Esophagus muscularis mucosa (tissue), 4 donors: ENCODE data around the gene MTMR2. TPM values are rescaled to one million over a fixed set of nuclear protein-coding genes. Genes with fewer than 3 reads are reported as not detected.

Source experiments
- DNase-seq: peaks from one replicate; pipeline ENCODE4 v3.0.0-alpha.2; 2017; ENCODE audit errors: extremely low spot score
- H3K27ac ChIP-seq, 4 donors: fragments of 200-600 bp; sonication (generic); replicated peaks in 1 of 4; 1 replicate in 3 of 4; 2 replicates in 1 of 4; pipeline ENCODE4 v1.5.1; 2016 to 2019; ENCODE audit warnings: mild to moderate bottlenecking in 1 of 4
- H3K27me3 ChIP-seq, 4 donors: fragments of 200-600 bp; sonication (generic); one replicate each; pipeline versions ENCODE4 v1.5.1 to v1.6.0; 2016 to 2019
- H3K36me3 ChIP-seq, 4 donors: fragments of 200-600 bp; sonication (generic); one replicate each; pipeline ENCODE4 v1.5.1; 2016 to 2019
- H3K4me1 ChIP-seq, 4 donors: fragments of 200-600 bp; sonication (generic); one replicate each; pipeline ENCODE4 v1.5.1; 2016 to 2019
- H3K4me3 ChIP-seq, 4 donors: fragments of 200-600 bp; sonication (generic); 1 replicate in 2 of 4; 2 replicates in 2 of 4; pipeline ENCODE4 v1.5.1; 2016 to 2019; ENCODE audit warnings: mild to moderate bottlenecking in 4 of 4, moderate library complexity in 1 of 4
- H3K9me3 ChIP-seq, 4 donors: fragments of 200-600 bp; sonication (generic); 1 replicate in 3 of 4; 2 replicates in 1 of 4; pipeline ENCODE4 v1.5.1; 2016 to 2019
- CTCF ChIP-seq, 3 experiments: fragments of 200-600 bp in 2 of 3; fragments of 450-650 bp in 1 of 3; sonication (generic) in 2 of 3; IDR thresholded peaks; one replicate each; pipeline ENCODE4 v1.5.1; 2017 to 2019; ENCODE audit warnings: antibody characterized with exemption in 3 of 3, mild to moderate bottlenecking in 2 of 3, moderate library complexity in 1 of 3
- EP300 ChIP-seq: sonication (generic); formaldehyde crosslinking; IDR thresholded peaks from one replicate; pipeline ENCODE4 v1.6.1; 2017; ENCODE audit warnings: antibody characterized with exemption
- POLR2A ChIP-seq: fragments of 450-650 bp; IDR thresholded peaks from one replicate; pipeline ENCODE4 v1.6.1; 2017; ENCODE audit warnings: antibody characterized with exemption, moderate library complexity, mild to moderate bottlenecking, low read depth
- POLR2AphosphoS5 ChIP-seq, 2 donors: sonication (generic); formaldehyde crosslinking; IDR thresholded peaks; one replicate each; pipeline ENCODE4 v1.6.1; 2017; ENCODE audit warnings: antibody characterized with exemption in 2 of 2
- WGBS: methylation state at CpG from one replicate; pipeline ENCODE4 v1.1.5; 2018; 5-methylcytosine and 5-hydroxymethylcytosine counted together
- intact Hi-C: fragments of 100-400 bp; cut with DNase I; formaldehyde crosslinking; loops from one replicate; pipeline ENCODE4 v1.15.1; 2023
- total RNA-seq, 4 donors: library from RNA; depleted of rRNA; stranded (reverse); fragments of >200 nt; gene quantifications; one replicate each; pipeline versions ENCODE4 v1.1.0 to v1.2.1, GENCODE V29; 2016

MTMR2 gene
- total RNA-seq, 4 donors from 2014 or later, result 25.8 to 29.6 (median 27.9) TPM

DNA sequence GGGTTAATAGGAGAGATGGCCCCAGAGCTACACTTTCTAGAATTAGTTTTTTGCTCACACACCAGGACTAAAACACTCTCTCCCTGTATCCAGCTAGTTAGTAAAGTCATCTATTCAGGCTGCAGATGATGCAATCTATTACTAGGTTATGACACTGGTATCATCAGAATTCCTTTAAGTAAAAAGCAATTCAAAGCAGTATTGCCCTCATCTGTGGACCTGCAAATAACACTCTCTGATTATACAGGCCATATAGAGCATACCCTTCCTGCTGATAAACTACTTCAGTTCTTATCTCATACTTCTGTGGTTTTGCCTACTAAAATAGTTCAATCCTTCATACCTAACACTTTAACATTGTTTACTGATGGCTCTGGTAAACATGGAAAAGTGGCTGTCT lies 13.5 kb upstream of the MTMR2 start:
- H3K27ac ChIP-seq, result no peak overlapping the region
- intact Hi-C loops, result no loop called here
- no peak for DNase-seq
- H3K36me3 ChIP-seq, result no peaks in the 10 kb centered on the region
- H3K27me3 ChIP-seq, result no peaks in the 10 kb centered on the region
- no peak for TF ChIP-seq CTCF (IDR thresholded peaks at IDR 0.05)
- TF ChIP-seq POLR2AphosphoS5 (IDR thresholded peaks at IDR 0.05), result no peak
- no peak for TF ChIP-seq EP300
- no peak for TF ChIP-seq POLR2A
- H3K4me1 ChIP-seq, result no peaks in the 10 kb centered on the region
- H3K4me3 ChIP-seq, result no peak overlapping the region
- no peaks in the 10 kb centered on the region for H3K9me3 ChIP-seq

DNA sequence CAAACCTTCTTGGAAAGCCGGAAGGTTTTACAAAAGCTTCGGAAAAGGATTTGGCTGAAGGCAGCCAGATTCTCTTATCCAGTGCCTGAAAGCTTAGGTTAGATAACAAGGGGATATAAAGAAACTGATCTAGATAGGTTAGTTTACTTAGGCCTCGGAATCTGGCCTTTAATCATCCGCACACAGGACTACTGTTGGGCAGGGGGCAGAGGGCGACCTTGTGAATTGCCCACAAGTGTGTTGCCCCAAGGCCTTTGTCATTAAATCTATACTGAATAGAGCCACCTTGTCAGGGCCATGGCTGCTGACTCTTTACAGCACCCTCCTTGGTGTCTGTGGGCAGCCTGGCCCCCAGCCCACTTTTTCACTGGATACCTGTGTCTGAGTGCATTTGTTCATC lies 9.7 kb upstream of the MTMR2 start:
- Histone ChIP-seq H3K27me3 (no peaks in the 10 kb centered on the region), H3K36me3 (no peaks in the 10 kb centered on the region), H3K4me3 (no peak overlapping the region), H3K27ac (no peak overlapping the region), H3K9me3 (peaks cover 0 to 17% (median 0%) of the 10 kb centered on the region in 4 donors), H3K4me1 (no peaks in the 10 kb centered on the region)
- intact Hi-C loops, result no loop called here
- TF ChIP-seq CTCF (IDR thresholded peaks at IDR 0.05), result no peak
- no peak for TF ChIP-seq POLR2AphosphoS5 (IDR thresholded peaks at IDR 0.05)
- TF ChIP-seq POLR2A, result no peak
- no peak for TF ChIP-seq EP300
- DNase-seq, result no peak
- 90% methylated on average over 5 of the region's 5 CpGs for WGBS

DNA sequence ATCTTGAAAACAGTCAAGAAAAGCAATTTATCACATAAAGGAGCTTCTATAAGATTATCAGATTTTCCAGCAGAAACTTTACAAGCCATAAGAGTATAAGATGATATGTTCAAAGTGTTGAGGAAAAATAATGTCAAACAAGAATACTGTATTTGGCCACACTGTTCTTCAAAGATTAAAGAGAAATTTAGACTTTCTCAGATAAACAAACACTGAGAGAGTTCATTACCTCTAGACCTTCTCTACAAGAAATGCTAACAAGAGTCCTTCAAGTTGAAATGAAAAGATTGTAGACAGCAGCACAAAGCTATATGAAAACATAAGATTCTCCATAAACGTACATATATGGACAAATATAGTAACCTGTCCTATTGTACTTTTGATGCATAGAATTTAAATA lies 8.0 kb upstream of the MTMR2 start:
- Histone ChIP-seq H3K27ac (no peak overlapping the region), H3K9me3 (peaks cover 0 to 17% (median 0%) of the 10 kb centered on the region in 4 donors), H3K27me3 (no peaks in the 10 kb centered on the region), H3K4me3 (no peak overlapping the region), H3K4me1 (no peaks in the 10 kb centered on the region), H3K36me3 (no peaks in the 10 kb centered on the region)
- TF ChIP-seq POLR2AphosphoS5 (IDR thresholded peaks at IDR 0.05), result no peak
- no peak for TF ChIP-seq POLR2A
- TF ChIP-seq CTCF (IDR thresholded peaks at IDR 0.05), result no peak
- no peak for TF ChIP-seq EP300
- DNase-seq, result no peak
- WGBS, result 85% methylated on average over 1 of the region's 1 CpG
- intact Hi-C loops, result no loop called here

GRCh38 chr11:95930948-95931347 lies 7.0 kb upstream of the MTMR2 start:
- no peak for DNase-seq
- no peak overlapping the region for H3K27ac ChIP-seq
- intact Hi-C loops, result no loop called here
- no peaks in the 10 kb centered on the region for H3K27me3 ChIP-seq
- H3K36me3 ChIP-seq, result no peaks in the 10 kb centered on the region
- H3K9me3 ChIP-seq, result peaks cover 0 to 17% (median 0%) of the 10 kb centered on the region in 4 donors
- H3K4me3 ChIP-seq, result no peak overlapping the region
- H3K4me1 ChIP-seq, result no peaks in the 10 kb centered on the region
- 81% methylated on average over 1 of the region's 1 CpG for WGBS
- no peak for TF ChIP-seq POLR2AphosphoS5 (IDR thresholded peaks at IDR 0.05)
- TF ChIP-seq CTCF (IDR thresholded peaks at IDR 0.05), result no peak
- TF ChIP-seq POLR2A, result no peak
- TF ChIP-seq EP300, result no peak

GRCh38 chr11:95926726-95927125 lies 2.8 kb upstream of the MTMR2 start:
- DNase-seq, result no peak
- Histone ChIP-seq H3K36me3 (no peaks in the 10 kb centered on the region), H3K27ac (no peak overlapping the region), H3K27me3 (no peaks in the 10 kb centered on the region), H3K4me3 (no peak overlapping the region), H3K9me3 (peaks cover 0 to 12% (median 0%) of the 10 kb centered on the region in 4 donors), H3K4me1 (peaks cover 12 to 27% (median 25%) of the 10 kb centered on the region in 4 donors)
- WGBS, result 71% methylated on average over 1 of the region's 1 CpG
- TF ChIP-seq POLR2A (no peak), CTCF (IDR thresholded peaks at IDR 0.05) (no peak), POLR2AphosphoS5 (IDR thresholded peaks at IDR 0.05) (no peak), EP300 (no peak)
- intact Hi-C loops, result loop anchor here (10.0 kb wide), 2 partner anchors 82 to 468 kb away; partner anchors contain the start of gene JRKL
